Endothelial cell of umbilical vein (primary cell): ENCODE results near the gene MUC20. TPM values are rescaled to one million over a fixed set of nuclear protein-coding genes. Genes with fewer than 3 reads are reported as not detected.
"Not testable (repeated sequence)": the region's sequence is repeated elsewhere in the genome, so short reads cannot be mapped to it uniquely, and the experiment has no call there.

Source experiments
- BruUV-seq: library from RNA; stranded (reverse); fragments of 400-500 nt; replicated peaks from 2 replicates; lab custom pipeline; 2021; lab: Mats Ljungman, UMichigan
- CTCF ChIA-PET: fragments of 300-600, 350-600 bp; sonication (Branson Sonifier 250); formaldehyde crosslinking; loops from one replicate; lab custom pipeline; 2021; ENCODE audit warnings: antibody characterized with exemption, inconsistent platforms; lab: Charles Lee
- POLR2A ChIA-PET: fragments of 300-600, 350-600 bp; sonication (Branson Sonifier 250); formaldehyde crosslinking; loops from one replicate; lab custom pipeline; 2021; ENCODE audit warnings: antibody characterized with exemption, inconsistent platforms; lab: Charles Lee
- DNase-seq: peaks from one replicate; pipeline ENCODE4 v3.0.0-alpha.2; 2011; ENCODE audit warnings: low read depth, low spot score
- FAIRE-seq: peaks from 2 replicates; lab custom pipeline; 2011; peaks lifted over from hg19 to GRCh38; lab: Jason Lieb, UNC
- H2AFZ ChIP-seq: 2 replicates; pipeline ENCODE4 v1.6.0; 2012; ENCODE audit warnings: low read depth, low read length, control low read depth, inconsistent platforms
- H3K27ac ChIP-seq: 2 replicates; pipeline ENCODE4 v1.5.1; 2011; ENCODE audit warnings: low read depth, mild to moderate bottlenecking, control low read depth, low read length, moderate library complexity; ENCODE audit not compliant: insufficient read depth
- H3K27me3 ChIP-seq, 2 experiments: 2 replicates each; pipeline versions ENCODE4 v1.6.0 to v1.6.1; 2011; ENCODE audit warnings: low read length in 2 of 2, mixed read lengths in 1 of 2; ENCODE audit not compliant: control insufficient read depth in 2 of 2, insufficient read depth in 2 of 2
- H3K36me3 ChIP-seq, 2 experiments: 2 replicates in 1 of 2; 3 replicates in 1 of 2; pipeline ENCODE4 v1.5.1; 2011; ENCODE audit warnings: low read length in 2 of 2, mild to moderate bottlenecking in 1 of 2, moderate library complexity in 1 of 2; ENCODE audit not compliant: control insufficient read depth in 2 of 2, insufficient read depth in 2 of 2; ENCODE audit errors: extremely low read depth in 1 of 2
- H3K4me1 ChIP-seq: 3 replicates; pipeline ENCODE4 v1.5.1; 2011; ENCODE audit warnings: mild to moderate bottlenecking, low read length; ENCODE audit not compliant: control insufficient read depth, insufficient read depth; ENCODE audit errors: extremely low read depth
- H3K4me2 ChIP-seq: 2 replicates; pipeline ENCODE4 v1.6.1; 2011; ENCODE audit warnings: low read length, control low read depth, mixed read lengths; ENCODE audit not compliant: insufficient read depth
- H3K4me3 ChIP-seq, 3 experiments: fragments of 200-600 bp in 1 of 3; sonication (generic), shearing (Covaris generic) in 1 of 3; replicated peaks in 1 of 3; 2 replicates each; pipeline ENCODE4 v1.5.1; 2011 to 2016; ENCODE audit warnings: control low read depth in 3 of 3, low read length in 3 of 3, mild to moderate bottlenecking in 2 of 3, inconsistent platforms in 1 of 3, low read depth in 1 of 3, moderate library complexity in 1 of 3; ENCODE audit not compliant: insufficient read depth in 1 of 3
- H3K79me2 ChIP-seq: 2 replicates; pipeline ENCODE4 v1.6.0; 2012; ENCODE audit warnings: low read length, inconsistent platforms; ENCODE audit not compliant: control insufficient read depth, insufficient read depth
- H3K9ac ChIP-seq: replicated peaks from 2 replicates; pipeline ENCODE3; 2011; ENCODE audit warnings: low read length, control low read depth; ENCODE audit not compliant: insufficient read depth; ENCODE audit errors: extremely low read depth
- H3K9me1 ChIP-seq: replicated peaks from 3 replicates; pipeline ENCODE4 v1.6.0; 2011; ENCODE audit warnings: mild to moderate bottlenecking, low read length; ENCODE audit not compliant: control insufficient read depth, insufficient read depth; ENCODE audit errors: extremely low read depth
- H3K9me3 ChIP-seq: replicated peaks from 2 replicates; pipeline ENCODE4 v1.5.1; 2012; ENCODE audit warnings: low read length, inconsistent platforms; ENCODE audit not compliant: control insufficient read depth, insufficient read depth
- H4K20me1 ChIP-seq: replicated peaks from 2 replicates; pipeline ENCODE3; 2011; ENCODE audit warnings: mild to moderate bottlenecking, low read length; ENCODE audit not compliant: control insufficient read depth, insufficient read depth; ENCODE audit errors: extremely low read depth
- dilution Hi-C: fragments of 300-500 bp; cut with MboI; formaldehyde crosslinking; loops from one replicate; pipeline ENCODE4 v1.15.0; 2019; ENCODE audit warnings: low sequenced_read_pairs; ENCODE audit not compliant: extremely low pct_ligation_motif_present
- intact Hi-C: fragments of 100-400 bp; cut with micrococcal nuclease; formaldehyde crosslinking; loops from one replicate; pipeline ENCODE4 v1.10.0; 2022
- polyA plus RNA-seq, 4 experiments: library from polyadenylated mRNA; depleted of rRNA in 3 of 4; stranded (reverse) in 3 of 4; unstranded in 1 of 4; fragments of >200 nt; gene quantifications; 2 replicates each; pipeline versions ENCODE4 v1.2.1 to v1.2.3, GENCODE V29; 2011 to 2012; ENCODE audit warnings: missing spikeins in 1 of 4
- total RNA-seq: library from RNA; stranded (reverse); gene quantifications from 2 replicates; pipeline ENCODE4 v1.2.3, GENCODE V29; 2021

The MUC20 gene
- total and polyA plus RNA-seq, 2 donors (not counting 3 experiments of a cell fraction or from before 2014, with no cell fraction given) = 0.62 TPM; not detected in 1

- H3K9me3 ChIP-seq, H3K4me2 ChIP-seq, H4K20me1 ChIP-seq, H3K9me1 ChIP-seq, H2AFZ ChIP-seq, DNase-seq, dilution Hi-C loops, intact Hi-C loops, H3K27me3 ChIP-seq, H3K27ac ChIP-seq, POLR2A ChIA-PET, H3K79me2 ChIP-seq, H3K4me1 ChIP-seq, BruUV-seq, H3K9ac ChIP-seq, H3K36me3 ChIP-seq, FAIRE-seq, H3K4me3 ChIP-seq, CTCF ChIA-PET: not testable (repeated sequence)
Observed at GRCh38 chr3:195722996-195723345, 2.2 kb downstream of the MUC20 start.

- POLR2A ChIA-PET, H3K9me1 ChIP-seq, BruUV-seq, FAIRE-seq, H3K27me3 ChIP-seq, intact Hi-C loops, DNase-seq, H2AFZ ChIP-seq, H3K9me3 ChIP-seq, H3K27ac ChIP-seq, H3K4me3 ChIP-seq, H3K36me3 ChIP-seq, H3K9ac ChIP-seq, CTCF ChIA-PET, H3K79me2 ChIP-seq, H3K4me2 ChIP-seq, H3K4me1 ChIP-seq, dilution Hi-C loops, H4K20me1 ChIP-seq: not testable (repeated sequence)
Observed at GRCh38 chr3:195724363-195724762, 3.6 kb downstream of the MUC20 start.

GRCh38 chr3:195725916-195726740 is 5.3 kb downstream of the MUC20 start:
- DNase-seq, H3K27ac ChIP-seq, CTCF ChIA-PET, H3K9me3 ChIP-seq, intact Hi-C loops, H3K36me3 ChIP-seq, H3K79me2 ChIP-seq, H3K27me3 ChIP-seq, FAIRE-seq, H2AFZ ChIP-seq, BruUV-seq, POLR2A ChIA-PET, H3K4me3 ChIP-seq, H4K20me1 ChIP-seq, dilution Hi-C loops, H3K9me1 ChIP-seq, H3K4me1 ChIP-seq, H3K4me2 ChIP-seq, H3K9ac ChIP-seq: not testable (repeated sequence)
